HL-60 (cell line): ENCODE measurements around the gene OR6B2.

Source experiments
- DNase-seq, 2 experiments: peaks; one replicate each; pipeline ENCODE4 v3.0.0-alpha.2; 2010 to 2020; ENCODE audit warnings: low read depth in 1 of 2, low spot score in 1 of 2
- H3K27ac ChIP-seq: fragments of 250-450 bp; sonication (Bioruptor Pico); replicated peaks from 2 replicates; pipeline ENCODE4 v1.5.1; 2020; ENCODE audit warnings: mild to moderate bottlenecking, moderate library complexity
- H3K27me3 ChIP-seq: fragments of 250-450 bp; sonication (Bioruptor Pico); 2 replicates; pipeline ENCODE4 v1.5.1; 2021; ENCODE audit warnings: mild to moderate bottlenecking, moderate library complexity; ENCODE audit not compliant: insufficient read depth, poor library complexity, severe bottlenecking
- H3K4me3 ChIP-seq: replicated peaks from 2 replicates; pipeline ENCODE4 v1.5.1; 2011; ENCODE audit warnings: mild to moderate bottlenecking, control low read depth, low read length; ENCODE audit not compliant: insufficient read depth
- GABPA ChIP-seq: IDR thresholded peaks from 2 replicates; pipeline ENCODE4 v1.6.1; 2012; ENCODE audit warnings: low read depth
- POLR2AphosphoS5 ChIP-seq: IDR thresholded peaks from 2 replicates; pipeline ENCODE4 v1.6.1; 2012; ENCODE audit warnings: low read depth
- SPI1 ChIP-seq: IDR thresholded peaks from 2 replicates; pipeline ENCODE4 v1.6.1; 2012; ENCODE audit warnings: low read depth, mild to moderate bottlenecking, borderline replicate concordance
- TF ChIP-seq, protein P1 (sequence below): IDR thresholded peaks from one replicate; pipeline ENCODE4 v1.5.1; 2011; ENCODE audit warnings: low read length, control low read depth, inconsistent platforms; ENCODE audit not compliant: insufficient read depth
- TF ChIP-seq, protein P2 (sequence below): IDR thresholded peaks from 2 replicates; pipeline ENCODE4 v1.6.1; 2012; ENCODE audit warnings: low read depth; ENCODE audit not compliant: insufficient replicate concordance

The OR6B2 gene

DNA sequence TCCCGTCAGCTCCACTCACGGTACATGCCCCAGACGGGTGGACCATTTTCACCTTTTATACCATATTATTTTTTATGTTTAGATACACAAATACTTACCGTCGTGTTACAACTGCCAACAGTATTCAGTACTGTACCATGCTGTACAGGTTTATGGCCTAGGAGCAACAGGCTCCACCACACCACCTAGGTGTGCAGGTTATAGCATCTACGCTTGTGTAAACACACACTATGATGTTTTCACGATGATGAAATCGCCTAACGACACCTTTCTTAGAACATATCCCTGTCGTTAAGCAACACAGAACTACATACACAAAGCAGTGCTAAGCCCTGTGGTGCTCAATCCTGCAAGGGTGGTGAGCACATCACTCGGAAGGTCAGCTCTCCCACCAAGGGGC lies 29.6 kb downstream of the OR6B2 start:
- Histone ChIP-seq H3K27ac (no peak overlapping the region), H3K4me3 (no peak overlapping the region), H3K27me3 (no peaks in the 10 kb centered on the region)
- TF ChIP-seq, protein P1, sequence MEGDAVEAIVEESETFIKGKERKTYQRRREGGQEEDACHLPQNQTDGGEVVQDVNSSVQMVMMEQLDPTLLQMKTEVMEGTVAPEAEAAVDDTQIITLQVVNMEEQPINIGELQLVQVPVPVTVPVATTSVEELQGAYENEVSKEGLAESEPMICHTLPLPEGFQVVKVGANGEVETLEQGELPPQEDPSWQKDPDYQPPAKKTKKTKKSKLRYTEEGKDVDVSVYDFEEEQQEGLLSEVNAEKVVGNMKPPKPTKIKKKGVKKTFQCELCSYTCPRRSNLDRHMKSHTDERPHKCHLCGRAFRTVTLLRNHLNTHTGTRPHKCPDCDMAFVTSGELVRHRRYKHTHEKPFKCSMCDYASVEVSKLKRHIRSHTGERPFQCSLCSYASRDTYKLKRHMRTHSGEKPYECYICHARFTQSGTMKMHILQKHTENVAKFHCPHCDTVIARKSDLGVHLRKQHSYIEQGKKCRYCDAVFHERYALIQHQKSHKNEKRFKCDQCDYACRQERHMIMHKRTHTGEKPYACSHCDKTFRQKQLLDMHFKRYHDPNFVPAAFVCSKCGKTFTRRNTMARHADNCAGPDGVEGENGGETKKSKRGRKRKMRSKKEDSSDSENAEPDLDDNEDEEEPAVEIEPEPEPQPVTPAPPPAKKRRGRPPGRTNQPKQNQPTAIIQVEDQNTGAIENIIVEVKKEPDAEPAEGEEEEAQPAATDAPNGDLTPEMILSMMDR = no peak
- no peak for TF ChIP-seq POLR2AphosphoS5
- no peak for TF ChIP-seq GABPA
- TF ChIP-seq, protein P2, sequence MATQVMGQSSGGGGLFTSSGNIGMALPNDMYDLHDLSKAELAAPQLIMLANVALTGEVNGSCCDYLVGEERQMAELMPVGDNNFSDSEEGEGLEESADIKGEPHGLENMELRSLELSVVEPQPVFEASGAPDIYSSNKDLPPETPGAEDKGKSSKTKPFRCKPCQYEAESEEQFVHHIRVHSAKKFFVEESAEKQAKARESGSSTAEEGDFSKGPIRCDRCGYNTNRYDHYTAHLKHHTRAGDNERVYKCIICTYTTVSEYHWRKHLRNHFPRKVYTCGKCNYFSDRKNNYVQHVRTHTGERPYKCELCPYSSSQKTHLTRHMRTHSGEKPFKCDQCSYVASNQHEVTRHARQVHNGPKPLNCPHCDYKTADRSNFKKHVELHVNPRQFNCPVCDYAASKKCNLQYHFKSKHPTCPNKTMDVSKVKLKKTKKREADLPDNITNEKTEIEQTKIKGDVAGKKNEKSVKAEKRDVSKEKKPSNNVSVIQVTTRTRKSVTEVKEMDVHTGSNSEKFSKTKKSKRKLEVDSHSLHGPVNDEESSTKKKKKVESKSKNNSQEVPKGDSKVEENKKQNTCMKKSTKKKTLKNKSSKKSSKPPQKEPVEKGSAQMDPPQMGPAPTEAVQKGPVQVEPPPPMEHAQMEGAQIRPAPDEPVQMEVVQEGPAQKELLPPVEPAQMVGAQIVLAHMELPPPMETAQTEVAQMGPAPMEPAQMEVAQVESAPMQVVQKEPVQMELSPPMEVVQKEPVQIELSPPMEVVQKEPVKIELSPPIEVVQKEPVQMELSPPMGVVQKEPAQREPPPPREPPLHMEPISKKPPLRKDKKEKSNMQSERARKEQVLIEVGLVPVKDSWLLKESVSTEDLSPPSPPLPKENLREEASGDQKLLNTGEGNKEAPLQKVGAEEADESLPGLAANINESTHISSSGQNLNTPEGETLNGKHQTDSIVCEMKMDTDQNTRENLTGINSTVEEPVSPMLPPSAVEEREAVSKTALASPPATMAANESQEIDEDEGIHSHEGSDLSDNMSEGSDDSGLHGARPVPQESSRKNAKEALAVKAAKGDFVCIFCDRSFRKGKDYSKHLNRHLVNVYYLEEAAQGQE = no peak
- no peak for TF ChIP-seq SPI1
- no peak for DNase-seq

DNA sequence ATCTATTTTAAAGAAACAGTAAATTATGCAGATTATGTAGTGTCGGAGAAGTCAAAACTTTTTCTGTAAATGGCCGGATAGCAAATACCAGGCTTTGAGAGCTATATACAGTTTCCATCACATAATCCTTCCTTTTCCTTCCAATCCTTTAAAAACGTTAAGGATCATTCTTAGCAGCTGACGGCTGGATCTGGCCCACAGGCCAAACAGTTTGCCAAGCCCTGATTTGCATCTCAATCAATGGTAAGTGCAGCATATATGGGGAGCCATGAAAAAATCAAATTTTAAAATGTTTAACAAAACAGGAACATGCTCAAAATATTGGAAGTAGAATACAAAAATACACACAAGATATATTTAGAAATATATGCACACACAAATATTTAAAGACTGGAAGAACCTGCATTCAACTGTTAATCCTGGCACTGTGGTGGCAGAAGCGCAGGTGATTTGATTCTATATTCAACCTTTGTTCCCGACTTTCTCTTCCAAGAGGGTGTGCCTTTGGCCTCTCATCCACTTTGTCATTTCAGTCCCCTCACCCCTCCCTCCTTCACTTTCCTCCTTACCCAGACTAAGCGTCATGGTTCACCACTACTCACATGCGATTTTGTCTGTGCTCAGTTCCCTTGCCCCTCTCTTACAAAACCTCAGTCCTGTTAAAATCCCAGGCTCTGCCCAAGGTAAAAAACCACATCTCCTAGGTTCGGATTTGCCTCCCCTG lies 32.4 kb downstream of the OR6B2 start:
- TF ChIP-seq, protein P2 = no peak
- TF ChIP-seq, protein P1 = no peak
- TF ChIP-seq GABPA (no peak), SPI1 (no peak), POLR2AphosphoS5 (no peak)
- no peaks in the 10 kb centered on the region for H3K27me3 ChIP-seq
- H3K27ac ChIP-seq = no peak overlapping the region
- DNase-seq = no peak
- H3K4me3 ChIP-seq = no peak overlapping the region

DNA sequence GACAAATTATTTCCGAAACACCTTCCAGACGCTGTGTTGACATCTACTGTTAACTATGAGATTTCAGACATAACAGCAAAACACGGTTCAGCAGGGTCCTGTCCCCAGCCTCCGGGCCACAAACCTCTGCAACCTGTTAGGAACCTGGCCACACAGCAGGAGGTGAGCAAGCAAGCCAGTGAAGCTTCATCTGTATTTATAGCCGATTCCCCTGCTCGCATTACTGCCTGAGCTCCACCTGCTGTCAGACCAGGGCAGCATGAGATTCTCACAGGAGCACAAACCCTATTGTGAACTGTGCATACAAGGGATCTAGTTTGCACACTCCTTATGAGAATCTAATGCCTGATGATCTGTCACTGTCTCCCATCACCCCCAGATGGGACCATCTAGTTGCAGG lies 36.1 kb downstream of the OR6B2 start:
- TF ChIP-seq SPI1 = no peak
- Histone ChIP-seq H3K27ac (no peak overlapping the region), H3K4me3 (no peak overlapping the region), H3K27me3 (no peaks in the 10 kb centered on the region)
- DNase-seq = no peak

DNA sequence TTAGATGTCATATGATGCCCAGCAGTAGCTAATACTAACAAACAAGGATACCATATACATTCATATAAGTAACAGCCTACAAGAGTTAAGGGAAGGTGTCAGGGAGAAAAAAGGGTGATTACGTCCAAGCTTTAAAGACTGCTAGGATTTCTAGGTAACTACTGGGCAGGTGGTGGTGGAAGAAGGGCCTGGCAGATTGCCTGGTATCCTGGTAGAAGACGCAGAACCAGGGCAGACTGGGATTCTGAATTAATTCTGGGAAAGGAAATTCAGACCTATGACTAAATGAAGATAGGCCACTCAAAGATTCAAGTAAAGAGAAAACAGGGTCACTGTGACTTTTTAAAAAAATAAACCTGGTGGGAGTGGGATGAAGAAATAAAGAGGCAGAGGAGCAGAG lies 36.9 kb downstream of the OR6B2 start:
- TF ChIP-seq GABPA (no peak), SPI1 (no peak), POLR2AphosphoS5 (no peak)
- TF ChIP-seq, protein P2 = no peak
- TF ChIP-seq, protein P1 = no peak
- H3K27ac ChIP-seq = no peak overlapping the region
- H3K4me3 ChIP-seq = no peak overlapping the region
- no peaks in the 10 kb centered on the region for H3K27me3 ChIP-seq
- no peak for DNase-seq
